Activated naive CD4-positive, alpha-beta T cell treated with anti-CD3 and anti-CD28 coated beads, Interleukin-2, amount 50 U/mL, for 16 hours (primary cell): ENCODE data around the gene ELAVL4.

Experiments used
- DNase-seq: peaks from one replicate; pipeline ENCODE4 v3.0.0-alpha.2; 2020

ELAVL4 gene

DNA sequence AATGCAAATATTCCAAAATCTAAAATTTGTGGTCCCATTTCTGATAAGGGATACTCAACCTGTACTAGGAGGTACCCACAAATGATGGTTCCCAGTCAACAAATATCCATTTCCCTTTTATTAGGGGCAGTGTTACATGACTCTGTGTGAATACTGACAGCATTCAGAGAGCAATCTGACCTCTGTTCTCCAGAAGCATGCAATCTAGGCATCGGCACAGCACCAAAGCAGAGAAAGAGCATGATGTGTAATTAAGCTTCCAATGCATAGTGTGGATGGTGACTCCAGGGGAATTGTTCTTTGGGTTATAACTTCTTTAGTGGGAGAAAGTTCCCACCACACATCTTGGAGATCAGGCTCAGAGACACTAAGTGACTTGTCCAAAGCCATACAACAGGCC, 71.6 kb downstream of the ELAVL4 start:
- DNase-seq, result no peak

DNA sequence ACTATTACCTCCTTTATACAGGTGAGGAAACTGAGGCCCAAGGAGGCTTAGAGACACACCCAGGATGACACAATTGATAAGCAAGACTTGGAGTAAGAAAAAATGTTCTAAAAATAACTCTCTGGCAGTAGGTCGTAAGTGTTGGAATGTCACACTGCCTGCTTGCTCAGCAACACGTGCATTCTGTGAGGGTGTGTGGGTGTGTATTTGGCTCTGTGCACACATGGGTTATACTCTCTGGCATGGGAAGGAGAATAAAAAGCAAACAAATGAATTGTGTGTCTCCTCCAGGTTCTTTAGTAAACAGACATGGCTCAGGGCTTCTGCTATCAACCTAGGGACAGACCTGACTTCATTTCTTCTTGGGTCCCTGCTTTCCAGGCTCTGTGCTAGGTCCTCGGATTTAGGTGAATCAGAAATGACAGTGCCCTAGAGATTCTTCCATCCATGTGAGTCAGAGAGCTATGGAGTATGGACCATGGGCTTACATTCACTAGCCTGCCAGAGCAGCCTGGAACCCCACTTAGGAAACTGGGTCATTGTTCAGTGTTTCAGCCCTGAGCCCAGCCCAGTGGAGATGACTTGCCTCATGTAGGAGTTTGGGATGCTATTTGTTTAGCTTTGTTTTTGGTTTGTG, 72.4 kb downstream of the ELAVL4 start:
- no peak for DNase-seq

DNA sequence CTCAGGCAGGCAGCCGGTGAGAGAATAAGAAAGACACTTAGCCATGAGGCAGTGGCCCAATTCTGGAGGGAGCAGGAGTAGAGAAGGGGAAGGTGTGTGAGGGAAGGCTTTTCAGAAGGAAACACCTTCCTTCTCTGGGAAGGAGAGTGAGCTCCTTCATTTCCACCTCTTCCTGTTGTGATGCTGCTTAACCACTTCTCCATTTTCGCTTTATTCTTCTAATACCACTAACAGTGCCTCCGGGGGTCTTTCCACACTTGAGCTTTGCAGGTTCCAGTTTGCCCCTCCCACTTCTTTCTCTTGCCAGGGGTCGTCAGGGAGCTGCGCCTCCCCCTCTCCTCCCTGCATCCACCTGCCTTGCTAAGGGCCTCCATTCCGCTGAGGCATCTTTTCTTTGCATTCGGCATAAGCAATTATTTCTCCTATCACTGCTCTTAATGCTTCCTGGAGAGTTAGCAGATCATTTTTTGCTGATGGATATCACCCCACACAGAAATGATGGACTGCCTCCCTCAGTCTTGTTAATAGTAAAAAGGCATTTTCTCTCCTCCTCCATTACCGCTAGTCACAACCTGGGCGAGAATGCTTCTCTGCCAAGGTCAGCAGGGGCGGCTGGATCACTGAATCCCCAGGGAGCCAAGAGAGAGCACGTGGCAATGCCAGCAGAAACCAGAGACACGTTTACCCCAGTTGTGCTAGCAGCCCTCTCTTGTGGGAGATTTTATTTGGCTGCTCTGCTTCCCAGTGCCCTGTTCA, 74.8 kb downstream of the ELAVL4 start:
- no peak for DNase-seq

DNA sequence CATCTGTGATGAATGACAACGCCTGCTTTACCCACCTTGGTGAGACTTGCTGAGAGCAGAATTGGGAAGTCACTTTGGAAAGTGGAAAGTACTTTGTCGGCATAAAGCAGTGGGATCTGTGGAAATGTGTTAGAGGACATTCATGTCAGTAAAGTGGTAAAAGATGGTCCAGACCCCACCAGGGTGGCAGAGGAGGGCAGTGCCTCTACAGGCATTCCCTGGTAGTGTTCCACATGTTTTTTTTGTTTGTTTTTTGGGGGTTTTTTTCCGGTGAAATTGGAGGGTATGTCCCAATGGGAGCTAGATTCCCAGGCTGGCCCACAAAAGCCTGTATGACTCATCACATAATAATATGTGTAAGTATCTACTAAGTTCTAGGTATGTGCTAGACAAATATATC, 80.6 kb downstream of the ELAVL4 start:
- no peak for DNase-seq

DNA sequence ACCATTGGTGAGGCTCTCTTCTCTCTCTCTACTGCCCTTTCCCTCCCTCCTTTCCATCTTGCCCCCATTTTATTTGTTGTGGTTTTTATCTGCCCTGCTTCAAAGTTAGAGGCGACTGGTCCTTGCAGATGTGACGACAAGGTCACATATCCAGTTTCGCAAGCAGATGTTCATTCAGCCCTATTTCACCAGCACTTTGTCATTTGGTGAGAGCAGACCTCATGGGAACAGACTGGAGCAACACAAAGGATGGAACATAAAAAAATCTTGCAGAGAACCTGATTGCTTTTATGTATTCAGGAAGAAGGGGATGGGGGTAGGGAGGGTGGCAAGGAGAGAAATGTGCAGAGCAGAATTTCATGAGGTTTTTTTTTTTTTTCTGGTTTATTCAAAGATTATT, 84.3 kb downstream of the ELAVL4 start:
- no peak for DNase-seq

DNA sequence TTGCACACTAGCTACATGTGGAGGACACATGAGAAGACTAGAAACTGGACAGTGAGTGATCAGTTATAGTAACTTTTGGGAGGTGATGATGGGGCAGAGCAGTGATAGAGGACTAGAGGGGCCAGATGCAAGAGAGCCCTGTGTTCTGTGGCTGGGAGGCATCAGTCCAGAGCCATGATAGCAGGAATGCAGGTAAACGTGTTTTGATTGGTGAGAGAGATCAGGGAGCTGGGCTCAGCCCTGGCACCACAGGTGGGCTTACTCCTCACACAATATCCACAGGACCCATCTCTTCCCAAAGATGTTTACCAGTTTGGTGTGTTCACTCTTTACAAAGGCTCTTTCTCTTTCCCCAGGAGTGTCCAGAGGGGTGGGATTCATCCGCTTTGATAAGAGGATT, 86.5 kb downstream of the ELAVL4 start:
- no peak for DNase-seq

DNA sequence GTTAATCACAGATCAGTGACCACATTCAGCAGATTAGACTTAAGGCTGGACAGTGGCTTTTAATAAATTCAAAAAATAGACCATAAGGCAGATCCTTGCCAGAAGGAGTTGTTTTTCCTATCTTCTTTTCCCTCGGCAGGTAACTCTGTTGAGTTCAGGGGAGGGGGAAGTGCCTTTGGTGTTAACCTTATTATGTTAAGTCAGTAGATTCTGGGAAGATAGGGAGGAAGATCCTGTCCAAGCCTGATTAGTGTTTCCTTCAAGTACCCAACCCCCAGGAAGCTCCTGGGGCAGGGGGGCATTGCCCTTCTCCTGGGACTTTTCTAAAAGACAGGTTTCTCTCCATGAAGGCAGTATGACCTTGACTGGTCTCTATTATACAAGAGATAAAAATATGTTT, 87.4 kb downstream of the ELAVL4 start:
- no peak for DNase-seq

DNA sequence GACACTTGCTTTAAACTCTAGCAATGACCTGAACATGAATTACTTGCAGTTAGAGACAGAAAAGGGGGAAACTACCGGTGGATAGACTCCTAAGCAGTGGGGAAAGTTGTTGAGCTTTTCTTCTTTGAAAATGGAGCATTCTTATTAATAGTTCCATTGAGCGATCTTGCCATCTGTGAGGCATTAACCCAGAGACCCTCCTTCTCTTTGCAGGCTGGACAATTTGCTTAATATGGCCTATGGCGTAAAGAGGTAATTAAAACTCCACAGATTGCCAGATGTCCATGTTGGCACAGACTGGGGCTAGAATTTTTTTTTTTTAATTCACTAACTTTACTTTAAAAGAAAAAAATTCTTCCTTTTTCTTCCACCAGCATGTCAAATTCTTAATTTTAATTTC, 88.5 kb downstream of the ELAVL4 start:
- no peak for DNase-seq

DNA sequence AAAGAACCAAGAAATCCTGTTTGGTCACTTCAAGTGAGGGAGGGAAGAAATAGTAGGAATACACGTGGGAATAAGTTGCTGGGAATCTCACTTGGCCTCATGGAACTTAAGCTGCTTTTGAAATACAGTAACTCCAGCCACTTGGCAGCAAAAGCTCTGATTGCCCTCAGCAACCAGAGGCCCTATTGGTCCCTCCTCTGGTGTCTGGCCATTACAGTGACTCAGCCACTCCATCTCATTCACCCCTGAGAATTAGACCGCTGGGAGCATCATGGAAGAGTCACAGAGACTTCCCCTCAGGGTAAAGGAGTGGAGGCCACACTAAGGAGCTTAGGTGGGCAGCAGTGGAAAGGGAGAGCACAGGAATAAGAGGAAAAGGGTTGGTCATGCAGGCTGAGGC, 99.6 kb downstream of the ELAVL4 start:
- no peak for DNase-seq

DNA sequence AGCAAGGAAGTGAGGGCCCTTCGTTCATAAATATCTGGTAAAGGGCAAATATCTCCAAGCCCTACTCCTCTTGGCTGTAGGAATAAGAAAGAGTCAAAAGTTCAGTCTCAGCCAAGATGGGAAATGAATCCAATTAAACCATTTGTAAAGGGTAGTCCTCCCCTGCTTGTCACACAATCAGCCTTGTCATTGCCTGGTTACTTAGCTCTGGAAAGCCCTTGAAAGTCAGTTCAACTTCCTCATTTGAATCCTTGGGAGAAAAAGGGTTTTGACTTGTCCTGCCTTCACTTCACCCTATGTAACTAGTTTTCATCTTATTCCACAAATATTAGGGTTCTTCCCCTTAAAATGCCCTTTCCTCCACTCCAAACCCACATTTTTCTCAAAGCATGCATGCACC, 100.0 kb downstream of the ELAVL4 start:
- DNase-seq, result no peak

DNA sequence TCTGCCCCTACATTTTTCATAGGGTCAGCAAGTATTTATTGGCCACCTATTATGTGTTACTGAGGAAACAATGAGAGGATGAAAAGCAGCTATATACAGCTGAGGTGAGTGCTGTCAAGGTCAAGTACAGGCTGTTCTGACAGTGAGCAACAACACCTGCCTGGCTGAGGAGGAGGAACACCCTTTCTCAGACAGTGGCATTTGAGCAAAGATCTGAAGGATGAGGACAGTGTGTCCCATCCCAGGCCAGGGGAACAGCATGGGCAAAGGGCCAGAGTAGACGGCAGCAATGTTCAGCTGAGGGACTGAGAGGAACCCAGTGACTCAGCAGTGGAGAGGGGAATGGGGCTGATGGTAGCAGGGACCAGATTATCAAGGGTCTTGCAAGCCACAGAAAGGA, 101.0 kb downstream of the ELAVL4 start:
- no peak for DNase-seq

DNA sequence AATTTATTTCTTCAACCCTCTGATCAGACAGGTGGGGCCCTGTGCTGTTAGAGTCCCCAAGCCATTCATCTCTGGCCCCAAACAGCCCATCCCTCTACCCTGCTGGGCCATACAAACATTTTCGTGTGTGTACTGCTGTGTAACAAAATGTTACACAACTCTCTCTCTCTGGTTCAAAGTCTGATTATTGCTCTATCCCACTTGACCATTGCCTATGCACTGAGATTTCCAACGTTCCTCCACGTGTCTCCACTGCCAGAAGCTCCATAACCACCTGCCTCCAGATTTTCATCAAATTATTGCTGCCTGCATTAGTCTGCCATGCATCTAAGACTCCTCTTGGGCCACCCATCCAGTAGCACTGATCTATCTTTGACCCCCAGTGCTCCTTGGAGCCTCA, 104.8 kb downstream of the ELAVL4 start:
- DNase-seq, result no peak

DNA sequence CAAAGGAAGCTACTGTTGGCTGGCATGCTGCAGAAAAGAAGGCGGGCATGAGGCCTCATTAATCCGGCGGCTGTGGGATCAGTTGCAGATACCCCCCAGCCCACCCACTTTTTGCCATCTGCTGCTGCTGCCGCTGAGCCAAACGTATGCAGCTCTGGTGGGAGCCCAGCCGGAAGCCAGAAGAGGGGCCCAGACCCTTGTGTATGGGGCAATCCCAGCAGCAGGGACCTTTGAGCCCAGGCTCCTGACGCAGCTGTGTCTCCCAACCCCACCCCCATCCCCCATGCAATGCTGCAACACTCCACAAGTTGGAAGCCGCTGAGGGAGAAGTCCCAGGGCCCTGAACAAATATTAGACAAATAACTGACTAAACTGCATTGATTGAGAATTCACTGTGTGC, 106.0 kb downstream of the ELAVL4 start:
- DNase-seq, result no peak

DNA sequence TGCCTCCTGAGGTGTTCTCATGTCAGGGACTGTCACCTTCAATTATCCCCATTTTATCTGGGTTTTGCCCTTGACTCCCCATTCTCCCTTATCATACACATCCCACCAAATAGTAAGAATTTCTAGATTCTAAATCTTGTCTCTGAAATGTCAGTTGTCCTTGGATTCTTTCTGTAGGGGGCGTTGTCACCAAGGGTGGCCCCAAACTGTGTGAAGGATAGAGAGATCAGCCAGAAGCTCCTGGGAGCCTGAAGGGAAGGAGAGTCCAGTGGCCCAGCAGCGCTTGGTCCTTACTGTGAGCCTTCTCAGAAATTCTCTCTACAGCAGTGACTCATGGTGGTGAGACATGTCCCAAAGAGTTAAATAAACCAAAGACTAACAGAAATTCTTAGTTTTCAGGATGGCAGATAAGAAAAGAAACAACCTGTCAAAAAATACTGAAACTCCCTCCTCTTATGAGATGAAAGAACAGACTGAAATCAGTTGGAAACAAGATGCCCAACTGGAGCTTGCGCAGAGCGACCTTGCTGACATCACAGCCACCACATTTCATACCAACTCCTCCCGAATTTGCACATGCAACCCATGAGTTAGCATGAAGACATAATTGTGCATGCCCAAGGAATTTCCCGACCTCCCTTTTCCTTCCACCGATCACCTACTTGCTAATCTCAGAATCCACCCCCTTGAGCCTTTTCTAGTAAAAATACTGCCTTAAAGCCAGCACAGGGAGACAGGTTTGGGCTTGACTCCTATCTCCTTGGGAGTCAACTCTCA, 109.8 kb downstream of the ELAVL4 start:
- no peak for DNase-seq

DNA sequence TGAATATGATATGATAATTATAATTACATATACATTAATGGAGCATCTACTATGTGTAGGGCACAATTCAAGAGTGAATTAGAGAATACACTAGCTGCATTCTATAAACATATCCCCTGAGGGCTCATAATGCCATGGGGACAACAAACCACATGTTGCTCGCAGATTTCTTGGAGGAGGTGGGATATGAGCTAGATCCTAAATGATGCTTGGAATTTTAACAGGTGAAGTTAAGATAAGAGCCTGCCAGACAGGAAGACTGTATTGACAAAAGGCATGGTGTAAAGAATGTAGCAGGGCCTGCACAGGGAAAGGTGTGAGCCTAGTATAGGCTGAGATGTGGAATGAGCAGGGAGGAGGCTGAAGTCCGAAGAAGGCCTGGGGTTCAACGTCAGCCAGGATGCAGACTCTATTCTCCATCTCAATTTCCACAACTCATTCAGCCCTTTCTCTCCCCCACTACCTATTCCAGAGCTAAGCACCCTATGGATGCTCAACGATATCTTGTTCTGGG, 120.2 kb downstream of the ELAVL4 start:
- no peak for DNase-seq

DNA sequence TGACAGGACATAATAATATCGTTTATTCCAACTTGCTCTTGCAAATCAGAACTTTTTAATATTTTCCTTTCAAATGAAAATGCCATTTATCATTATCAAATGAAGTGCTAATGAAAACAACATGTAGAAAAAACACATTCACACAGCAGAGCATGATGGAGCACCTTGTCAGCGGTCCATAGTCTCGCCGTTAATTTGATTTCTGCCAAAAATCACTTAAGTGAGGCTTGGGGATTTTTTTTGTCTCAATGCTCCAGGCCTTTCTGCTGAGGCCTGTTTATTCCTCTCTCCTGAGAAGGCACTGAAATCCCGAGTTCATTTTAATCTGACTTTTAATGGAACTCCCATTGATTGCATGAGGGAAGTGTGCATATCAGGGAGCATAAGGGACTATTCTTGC, 122.5 kb downstream of the ELAVL4 start:
- DNase-seq, result no peak

DNA sequence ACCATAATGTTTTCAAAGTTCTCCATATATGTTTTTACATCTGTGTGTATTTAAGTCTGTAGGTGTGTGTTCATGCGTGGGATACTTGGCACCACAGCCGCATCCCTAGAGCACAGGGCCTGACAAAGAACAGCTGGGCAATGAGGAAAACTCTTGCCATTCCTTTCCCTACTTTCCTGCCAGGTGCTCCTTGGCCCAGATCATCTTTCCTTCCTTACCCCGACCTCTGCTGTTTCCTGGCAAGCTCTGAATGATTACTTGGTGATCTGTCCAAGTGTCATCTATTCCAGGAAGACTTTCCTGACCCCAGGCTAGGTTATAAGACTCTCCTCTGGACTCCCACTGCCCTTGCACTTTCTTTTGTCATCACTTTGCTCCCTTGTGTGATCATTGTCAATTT, 123.6 kb downstream of the ELAVL4 start:
- no peak for DNase-seq

DNA sequence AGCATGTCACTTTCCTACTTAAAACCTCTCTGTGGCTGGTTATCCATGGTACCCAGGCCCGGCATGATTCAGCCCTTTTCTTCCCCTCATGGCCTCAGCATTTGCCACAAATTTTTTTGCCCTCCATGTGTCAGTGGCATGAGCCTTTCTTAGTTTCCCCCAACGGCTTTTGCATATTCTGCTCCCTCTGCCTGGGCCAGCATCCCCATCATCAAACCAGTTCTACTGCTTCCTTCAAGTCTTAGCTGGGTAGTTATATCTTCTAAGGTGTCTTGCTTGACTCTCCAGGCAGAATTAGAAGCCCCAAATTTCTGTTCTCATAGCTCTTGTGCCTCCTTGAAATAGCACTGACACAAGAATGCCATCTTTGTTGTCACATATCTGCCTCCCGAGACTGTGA, 127.9 kb downstream of the ELAVL4 start:
- DNase-seq, result no peak

DNA sequence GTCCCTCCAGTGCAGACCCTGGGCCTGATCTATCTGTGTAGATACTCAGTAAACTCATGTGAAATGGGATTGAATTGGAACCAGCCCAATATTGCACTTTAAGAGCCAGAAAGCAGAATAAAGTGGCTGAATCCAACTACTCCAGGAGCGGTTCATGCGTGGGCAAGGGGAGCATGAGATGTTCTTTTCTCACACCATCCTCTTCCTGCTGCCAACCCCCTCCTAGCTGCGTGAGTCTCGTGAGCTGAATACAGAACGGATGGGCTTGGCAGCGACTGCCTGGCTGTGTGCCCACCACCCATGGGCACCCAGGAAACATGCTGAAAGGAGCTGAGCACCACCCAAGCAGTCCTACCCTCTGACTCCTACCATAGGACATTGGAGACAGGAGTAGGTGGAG, 128.3 kb downstream of the ELAVL4 start:
- no peak for DNase-seq

DNA sequence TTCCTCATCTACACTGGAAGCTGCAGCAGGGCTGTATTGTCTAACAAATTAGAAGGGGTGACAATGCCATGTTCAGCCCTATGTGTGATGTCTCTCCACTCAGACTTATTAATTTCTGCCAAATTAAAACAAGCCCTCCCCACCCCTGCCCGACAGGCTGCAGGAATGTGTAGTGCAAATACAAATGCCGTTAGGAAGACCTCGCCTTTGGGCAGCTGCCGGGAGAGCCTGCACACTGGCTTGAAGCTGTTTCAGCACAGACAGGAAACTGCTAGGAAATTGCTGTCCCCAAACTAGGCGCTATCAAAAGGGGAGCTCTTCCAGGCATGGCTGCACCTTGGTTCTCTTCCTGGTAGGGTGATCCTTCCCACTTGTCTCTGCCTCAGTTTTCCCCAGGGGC, 135.2 kb downstream of the ELAVL4 start:
- no peak for DNase-seq

DNA sequence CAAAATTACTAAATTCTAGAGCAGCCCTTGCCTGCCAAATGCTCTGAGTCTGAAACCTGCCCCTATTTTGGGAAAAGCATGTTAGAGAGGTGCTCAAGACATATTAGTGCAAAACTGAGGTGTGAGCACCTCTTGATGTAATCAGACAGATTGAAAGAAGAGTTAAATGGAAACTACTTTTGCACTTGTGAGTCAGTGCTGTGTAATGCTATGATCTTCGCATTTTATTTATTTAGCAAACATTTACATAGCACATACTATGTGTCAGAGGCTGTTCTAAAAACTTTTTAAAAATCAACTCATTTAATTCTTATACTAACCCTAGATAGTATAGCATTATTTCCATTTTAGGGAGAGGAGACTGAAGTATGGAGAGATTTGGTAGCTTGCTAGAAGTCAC, 138.1 kb downstream of the ELAVL4 start:
- no peak for DNase-seq

DNA sequence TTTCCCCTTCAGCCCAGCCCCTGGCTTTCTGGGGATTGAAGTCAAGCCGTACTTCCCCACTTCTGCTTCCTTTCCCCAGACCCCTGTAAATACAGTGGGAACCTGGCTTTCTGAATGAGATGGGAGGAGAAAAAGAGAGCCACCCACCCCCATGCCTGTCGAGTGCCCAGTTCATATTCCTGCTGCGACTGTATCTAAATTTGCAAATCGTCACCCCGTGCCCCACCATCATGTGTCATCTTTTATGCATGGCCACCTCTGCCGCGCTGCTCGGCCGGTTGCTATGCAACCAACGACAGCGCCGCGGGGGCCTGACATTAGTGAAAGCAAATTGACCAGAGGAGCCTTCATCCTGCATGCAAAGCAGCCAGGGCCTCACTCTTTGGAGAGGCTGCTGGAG, 143.0 kb downstream of the ELAVL4 start:
- no peak for DNase-seq

DNA sequence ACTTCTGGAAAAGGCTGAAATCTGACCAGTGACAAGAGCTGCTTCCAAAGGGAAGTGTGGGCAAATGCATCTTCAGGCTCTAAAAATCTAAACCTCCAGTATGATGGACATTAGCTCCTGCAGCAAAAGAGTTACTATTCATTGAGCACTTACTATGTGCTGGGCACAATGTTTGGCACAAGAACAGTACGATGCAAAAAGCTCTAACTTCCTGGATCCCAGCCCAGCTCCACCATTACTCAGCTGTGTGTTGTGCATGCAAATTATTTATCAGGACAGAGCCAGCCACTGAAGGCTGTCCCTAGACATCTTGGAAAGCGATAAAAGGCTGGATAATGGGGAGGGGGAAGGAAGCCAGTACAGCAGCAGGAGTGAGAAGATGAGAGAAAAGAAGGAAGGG, 143.5 kb downstream of the ELAVL4 start:
- no peak for DNase-seq
